ENCODE results near the gene PRR14. TPM values are rescaled to one million over a fixed set of nuclear protein-coding genes. Genes with fewer than 3 reads are reported as not detected.

PRR14 gene
- total RNA-seq, 1 experiment from 2014 or later, result 28.2 TPM

DNA sequence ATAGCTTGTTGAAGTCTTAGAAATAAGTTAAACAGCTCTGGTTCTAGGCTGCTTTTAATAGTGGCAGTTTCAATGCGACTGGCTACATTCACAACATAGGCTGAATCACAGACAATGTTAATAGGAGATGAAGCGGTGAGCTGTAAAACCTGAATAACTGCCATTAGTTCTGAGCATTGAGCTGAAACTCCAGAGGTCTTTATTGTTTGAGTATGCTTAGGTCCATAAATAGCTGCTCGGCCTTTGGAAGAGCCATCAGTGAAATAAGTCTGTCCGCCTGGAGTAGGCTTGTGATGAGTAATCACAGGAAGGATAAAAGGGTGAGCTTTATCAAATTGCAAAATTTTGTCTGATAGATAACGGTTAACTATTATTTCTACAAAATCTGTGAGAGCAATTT is 31.1 kb upstream of the PRR14 start:
- Histone ChIP-seq H3K4me1 (no peaks in the 10 kb centered on the region), H3K4me3 (ENCODE audit: low read depth, low read length) (no peak overlapping the region)
- H3K36me3 Mint-ChIP-seq (ENCODE audit: insufficient read depth, unreplicated experiment), result no peaks in the 10 kb centered on the region

DNA sequence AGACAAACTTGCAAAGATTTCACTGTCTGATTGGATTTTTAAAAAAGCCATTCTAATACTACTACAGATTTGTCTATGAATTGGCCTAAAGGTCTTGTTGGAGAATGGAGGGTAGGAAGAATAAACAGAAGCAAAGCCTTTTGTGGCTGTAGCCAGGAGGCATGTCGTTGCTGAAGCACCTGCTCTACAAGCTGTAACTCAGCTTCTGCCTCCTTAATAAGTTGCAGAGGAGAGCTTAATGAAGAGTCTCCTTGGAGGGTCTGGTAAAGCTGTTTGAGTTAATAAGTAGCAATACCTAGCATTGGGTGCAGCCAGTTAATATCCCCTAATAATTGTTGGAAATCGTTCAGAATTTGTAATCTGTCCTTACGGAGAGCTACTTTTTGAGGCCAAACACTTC is 30.6 kb upstream of the PRR14 start:
- Mint-ChIP-seq H3K27ac (ENCODE audit: unreplicated experiment) (no peak overlapping the region), H3K27me3 (ENCODE audit: insufficient read depth, unreplicated experiment) (no peaks in the 10 kb centered on the region), H3K4me3 (ENCODE audit: unreplicated experiment) (no peak overlapping the region), H3K36me3 (ENCODE audit: insufficient read depth, unreplicated experiment) (no peaks in the 10 kb centered on the region), H3K4me1 (ENCODE audit: low read depth, unreplicated experiment) (no peaks in the 10 kb centered on the region), H3K9me3 (ENCODE audit: unreplicated experiment) (peaks cover 24% of the 10 kb centered on the region)
- no peaks in the 10 kb centered on the region for H3K27me3 ChIP-seq (replicated peaks; ENCODE audit: control insufficient read depth, insufficient read depth, low read length)
- H3K36me3 ChIP-seq (ENCODE audit: control insufficient read depth, insufficient read depth, low read length), result no peaks in the 10 kb centered on the region
- TF ChIP-seq, protein P1, sequence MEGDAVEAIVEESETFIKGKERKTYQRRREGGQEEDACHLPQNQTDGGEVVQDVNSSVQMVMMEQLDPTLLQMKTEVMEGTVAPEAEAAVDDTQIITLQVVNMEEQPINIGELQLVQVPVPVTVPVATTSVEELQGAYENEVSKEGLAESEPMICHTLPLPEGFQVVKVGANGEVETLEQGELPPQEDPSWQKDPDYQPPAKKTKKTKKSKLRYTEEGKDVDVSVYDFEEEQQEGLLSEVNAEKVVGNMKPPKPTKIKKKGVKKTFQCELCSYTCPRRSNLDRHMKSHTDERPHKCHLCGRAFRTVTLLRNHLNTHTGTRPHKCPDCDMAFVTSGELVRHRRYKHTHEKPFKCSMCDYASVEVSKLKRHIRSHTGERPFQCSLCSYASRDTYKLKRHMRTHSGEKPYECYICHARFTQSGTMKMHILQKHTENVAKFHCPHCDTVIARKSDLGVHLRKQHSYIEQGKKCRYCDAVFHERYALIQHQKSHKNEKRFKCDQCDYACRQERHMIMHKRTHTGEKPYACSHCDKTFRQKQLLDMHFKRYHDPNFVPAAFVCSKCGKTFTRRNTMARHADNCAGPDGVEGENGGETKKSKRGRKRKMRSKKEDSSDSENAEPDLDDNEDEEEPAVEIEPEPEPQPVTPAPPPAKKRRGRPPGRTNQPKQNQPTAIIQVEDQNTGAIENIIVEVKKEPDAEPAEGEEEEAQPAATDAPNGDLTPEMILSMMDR (IDR thresholded peaks at IDR 0.05; ENCODE audit: insufficient read depth in 1 of 2, low read depth in 1 of 2, low read length in 1 of 2, severe bottlenecking in 1 of 2, unreplicated experiment in 1 of 2), result no peak
- H3K9me3 ChIP-seq, result no peaks in the 10 kb centered on the region; the same call in 1 of the 2 replicates
- H3K4me3 ChIP-seq (ENCODE audit: low read depth, low read length), result no peak overlapping the region
- intact Hi-C loops (cut with micrococcal nuclease; ENCODE audit: unreplicated experiment), result no loop called here
- DNase-seq, result no peak
- no peaks in the 10 kb centered on the region for H3K4me1 ChIP-seq
- ChIA-PET POLR2A (no interaction called here), CTCF (interaction anchor here (0.6 to 1.3 kb wide), 2 partner anchors 10 to 190 kb away, joined by 3 to 4 read pairs; partner anchors contain the start of genes DCTPP1 and ZNF689)
- BruUV-seq (replicated peaks), result no TSS peak

More for the DNA sequence above, 31.1 kb upstream of the PRR14 start:
- no peak for DNase-seq
- Histone ChIP-seq H3K9me3 (no peaks in the 10 kb centered on the region; the same call in 1 of the 2 replicates), H3K27me3 (replicated peaks; ENCODE audit: control insufficient read depth, insufficient read depth, low read length) (no peaks in the 10 kb centered on the region), H3K36me3 (ENCODE audit: control insufficient read depth, insufficient read depth, low read length) (no peaks in the 10 kb centered on the region)
- intact Hi-C loops (cut with micrococcal nuclease; ENCODE audit: unreplicated experiment), result no loop called here
- no peaks in the 10 kb centered on the region for H3K27me3 Mint-ChIP-seq (ENCODE audit: insufficient read depth, unreplicated experiment)
- no peak overlapping the region for H3K4me3 Mint-ChIP-seq (ENCODE audit: unreplicated experiment)
- no peak overlapping the region for H3K27ac Mint-ChIP-seq (ENCODE audit: unreplicated experiment)
- no peaks in the 10 kb centered on the region for H3K4me1 Mint-ChIP-seq (ENCODE audit: low read depth, unreplicated experiment)
- TF ChIP-seq, protein P1 (IDR thresholded peaks at IDR 0.05; ENCODE audit: insufficient read depth in 1 of 2, low read depth in 1 of 2, low read length in 1 of 2, severe bottlenecking in 1 of 2, unreplicated experiment in 1 of 2), result no peak
- BruUV-seq (replicated peaks), result no TSS peak
- CTCF ChIA-PET, result interaction anchor here (1.3 kb wide), 1 partner anchor 190 kb away, joined by 4 read pairs; the partner anchor contains the start of gene DCTPP1
- POLR2A ChIA-PET, result no interaction called here
- peaks cover 24% of the 10 kb centered on the region for H3K9me3 Mint-ChIP-seq (ENCODE audit: unreplicated experiment)

DNA sequence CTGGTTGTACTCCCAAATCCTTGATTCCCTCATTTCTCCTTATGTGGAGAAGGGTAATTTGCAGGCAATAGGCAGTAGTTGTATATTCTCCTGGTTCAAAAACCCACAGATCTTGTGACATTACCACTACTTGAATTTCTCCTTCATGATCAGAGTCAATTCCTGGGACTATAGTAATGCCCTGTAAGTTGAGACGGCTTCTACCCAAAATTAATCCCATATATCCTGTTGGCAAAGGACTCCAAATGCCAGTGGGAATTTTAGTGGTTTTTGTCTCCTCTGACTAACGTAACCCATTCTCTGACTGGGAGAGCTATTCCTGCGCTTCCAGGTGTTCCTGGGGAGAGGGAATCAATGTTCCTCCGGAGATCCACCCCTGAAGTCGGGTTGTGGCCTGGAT is 29.0 kb upstream of the PRR14 start:
- H3K27ac Mint-ChIP-seq (ENCODE audit: unreplicated experiment), result no peak overlapping the region
- no peak for DNase-seq
- H3K27me3 Mint-ChIP-seq (ENCODE audit: insufficient read depth, unreplicated experiment), result no peaks in the 10 kb centered on the region
- no peak overlapping the region for H3K4me3 ChIP-seq (ENCODE audit: low read depth, low read length)
- no TSS peak for BruUV-seq (replicated peaks)
- H3K27me3 ChIP-seq (replicated peaks; ENCODE audit: control insufficient read depth, insufficient read depth, low read length), result no peaks in the 10 kb centered on the region
- peaks cover 13% of the 10 kb centered on the region for H3K9me3 Mint-ChIP-seq (ENCODE audit: unreplicated experiment)
- intact Hi-C loops (cut with micrococcal nuclease; ENCODE audit: unreplicated experiment), result no loop called here
- H3K36me3 Mint-ChIP-seq (ENCODE audit: insufficient read depth, unreplicated experiment), result no peaks in the 10 kb centered on the region
- H3K9me3 ChIP-seq, result no peaks in the 10 kb centered on the region
- H3K4me3 Mint-ChIP-seq (ENCODE audit: unreplicated experiment), result no peak overlapping the region
- no peaks in the 10 kb centered on the region for H3K4me1 Mint-ChIP-seq (ENCODE audit: low read depth, unreplicated experiment)
- CTCF ChIA-PET, result no interaction called here
- H3K4me1 ChIP-seq, result no peaks in the 10 kb centered on the region
- no peaks in the 10 kb centered on the region for H3K36me3 ChIP-seq (ENCODE audit: control insufficient read depth, insufficient read depth, low read length)
- TF ChIP-seq, protein P1 (IDR thresholded peaks at IDR 0.05; ENCODE audit: insufficient read depth in 1 of 2, low read depth in 1 of 2, low read length in 1 of 2, severe bottlenecking in 1 of 2, unreplicated experiment in 1 of 2), result no peak
- POLR2A ChIA-PET, result no interaction called here
